ENCODE data around the gene MAP3K4. TPM values are rescaled to one million over a fixed set of nuclear protein-coding genes. Genes with fewer than 3 reads are reported as not detected.

MAP3K4 gene
- total and polyA plus RNA-seq, 9 donors, result 15.6 to 52.3 (median 38.6) TPM

- no peaks in the 10 kb centered on the region for H3K27me3 ChIP-seq
- no peak for TF ChIP-seq POLR2A (IDR thresholded peaks at IDR 0.05)
- TF ChIP-seq, protein P1, sequence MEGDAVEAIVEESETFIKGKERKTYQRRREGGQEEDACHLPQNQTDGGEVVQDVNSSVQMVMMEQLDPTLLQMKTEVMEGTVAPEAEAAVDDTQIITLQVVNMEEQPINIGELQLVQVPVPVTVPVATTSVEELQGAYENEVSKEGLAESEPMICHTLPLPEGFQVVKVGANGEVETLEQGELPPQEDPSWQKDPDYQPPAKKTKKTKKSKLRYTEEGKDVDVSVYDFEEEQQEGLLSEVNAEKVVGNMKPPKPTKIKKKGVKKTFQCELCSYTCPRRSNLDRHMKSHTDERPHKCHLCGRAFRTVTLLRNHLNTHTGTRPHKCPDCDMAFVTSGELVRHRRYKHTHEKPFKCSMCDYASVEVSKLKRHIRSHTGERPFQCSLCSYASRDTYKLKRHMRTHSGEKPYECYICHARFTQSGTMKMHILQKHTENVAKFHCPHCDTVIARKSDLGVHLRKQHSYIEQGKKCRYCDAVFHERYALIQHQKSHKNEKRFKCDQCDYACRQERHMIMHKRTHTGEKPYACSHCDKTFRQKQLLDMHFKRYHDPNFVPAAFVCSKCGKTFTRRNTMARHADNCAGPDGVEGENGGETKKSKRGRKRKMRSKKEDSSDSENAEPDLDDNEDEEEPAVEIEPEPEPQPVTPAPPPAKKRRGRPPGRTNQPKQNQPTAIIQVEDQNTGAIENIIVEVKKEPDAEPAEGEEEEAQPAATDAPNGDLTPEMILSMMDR (IDR thresholded peaks at IDR 0.05), result no peak
- TF ChIP-seq EP300 (IDR thresholded peaks at IDR 0.05), result no peak
- 29 to 43% (median 34%) methylated on average over 2 of the region's 2 CpGs for WGBS, 3 donors
- DNase-seq, result no peak
- no peak overlapping the region for H3K27ac ChIP-seq
- intact Hi-C loops (cut with DNase I), result no loop called here
- no peaks in the 10 kb centered on the region for H3K36me3 ChIP-seq
- no peaks in the 10 kb centered on the region for H3K4me1 ChIP-seq (ENCODE audit: insufficient read depth)
- H3K9me3 ChIP-seq, result no peaks in the 10 kb centered on the region
- no peak overlapping the region for H3K4me3 ChIP-seq
These were observed 42.0 kb upstream of the MAP3K4 start for GRCh38 chr6:160949531-160949930.

DNA sequence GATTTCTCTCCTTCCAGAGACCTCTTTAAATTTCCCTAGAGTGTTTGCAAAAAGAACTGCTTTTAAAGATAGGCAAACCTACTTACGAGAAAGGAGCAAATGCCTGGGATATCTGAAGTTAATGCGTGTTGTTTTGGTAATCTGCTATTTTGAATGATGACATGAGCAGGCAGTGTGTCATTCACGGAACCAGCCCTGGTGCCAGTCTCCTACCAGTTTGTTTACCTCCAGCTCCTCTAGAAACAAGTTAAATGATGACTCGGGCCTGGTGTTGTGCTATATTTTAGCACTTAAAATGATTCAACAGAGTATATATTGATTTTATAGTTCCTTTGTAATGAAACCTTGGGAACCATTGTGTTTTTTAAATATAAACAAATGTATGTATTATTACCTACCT is 41.1 kb upstream of the MAP3K4 start:
- H3K27me3 ChIP-seq, result no peaks in the 10 kb centered on the region
- no peak overlapping the region for H3K27ac ChIP-seq
- TF ChIP-seq EP300 (IDR thresholded peaks at IDR 0.05) (no peak), POLR2A (IDR thresholded peaks at IDR 0.05) (no peak)
- TF ChIP-seq, protein P1 (IDR thresholded peaks at IDR 0.05), result no peak
- no peaks in the 10 kb centered on the region for H3K9me3 ChIP-seq
- no peaks in the 10 kb centered on the region for H3K36me3 ChIP-seq
- intact Hi-C loops (cut with DNase I), result no loop called here
- DNase-seq, result no peak
- 10 to 16% (median 11%) methylated on average over 4 of the region's 4 CpGs for WGBS, 3 donors
- no peaks in the 10 kb centered on the region for H3K4me1 ChIP-seq (ENCODE audit: insufficient read depth)
- H3K4me3 ChIP-seq, result no peak overlapping the region

DNA sequence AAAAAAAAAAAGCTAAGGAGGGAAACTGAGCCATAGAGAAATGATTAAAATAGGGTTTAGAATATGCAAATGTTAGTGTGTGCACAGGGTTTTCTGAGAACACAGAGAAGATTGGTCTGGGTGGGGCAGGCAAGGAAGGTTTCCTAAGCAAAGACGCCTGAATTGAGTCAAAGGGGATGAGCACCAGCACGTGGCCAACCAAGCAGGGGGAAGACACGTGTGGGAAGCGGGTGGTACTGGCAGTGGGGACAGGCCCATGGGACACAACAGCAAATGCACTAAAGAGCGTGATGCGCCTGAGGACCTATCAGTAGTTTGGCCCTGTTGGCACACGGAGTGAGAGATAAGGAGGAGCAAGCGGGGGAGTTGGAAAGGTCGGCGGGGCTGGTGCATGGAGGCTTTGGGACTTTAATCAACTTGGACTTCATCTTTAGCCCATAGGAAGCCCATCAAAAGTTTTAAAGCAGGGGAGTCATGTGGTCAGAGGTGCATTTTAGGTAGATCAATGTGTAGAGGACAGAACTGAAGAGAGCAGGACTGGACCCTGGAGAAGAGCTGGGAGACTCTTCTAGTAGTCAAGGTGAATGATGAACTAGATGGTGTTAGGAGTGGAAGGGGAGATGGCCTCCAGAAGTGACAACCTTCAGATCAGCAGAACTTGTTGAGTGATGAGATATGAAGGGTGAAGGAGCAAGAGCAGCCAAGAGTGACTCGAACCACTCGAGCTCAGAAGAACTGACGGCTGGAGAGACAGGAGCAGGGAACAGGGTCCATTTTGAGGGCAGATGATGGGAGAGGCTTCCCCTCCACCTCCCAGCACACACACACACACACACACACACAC is 40.2 kb upstream of the MAP3K4 start:
- no peaks in the 10 kb centered on the region for H3K36me3 ChIP-seq
- intact Hi-C loops (cut with DNase I), result no loop called here
- H3K27me3 ChIP-seq, result no peaks in the 10 kb centered on the region
- H3K4me3 ChIP-seq, result no peak overlapping the region
- WGBS, 3 donors, result 92 to 94% (median 92%) methylated on average over 13 of the region's 13 CpGs
- DNase-seq, result no peak
- H3K27ac ChIP-seq, result no peak overlapping the region
- TF ChIP-seq EP300 (IDR thresholded peaks at IDR 0.05), result no peak
- no peak for TF ChIP-seq POLR2A (IDR thresholded peaks at IDR 0.05)
- TF ChIP-seq, protein P1 (IDR thresholded peaks at IDR 0.05), result no peak
- no peaks in the 10 kb centered on the region for H3K4me1 ChIP-seq (ENCODE audit: insufficient read depth)
- no peaks in the 10 kb centered on the region for H3K9me3 ChIP-seq

DNA sequence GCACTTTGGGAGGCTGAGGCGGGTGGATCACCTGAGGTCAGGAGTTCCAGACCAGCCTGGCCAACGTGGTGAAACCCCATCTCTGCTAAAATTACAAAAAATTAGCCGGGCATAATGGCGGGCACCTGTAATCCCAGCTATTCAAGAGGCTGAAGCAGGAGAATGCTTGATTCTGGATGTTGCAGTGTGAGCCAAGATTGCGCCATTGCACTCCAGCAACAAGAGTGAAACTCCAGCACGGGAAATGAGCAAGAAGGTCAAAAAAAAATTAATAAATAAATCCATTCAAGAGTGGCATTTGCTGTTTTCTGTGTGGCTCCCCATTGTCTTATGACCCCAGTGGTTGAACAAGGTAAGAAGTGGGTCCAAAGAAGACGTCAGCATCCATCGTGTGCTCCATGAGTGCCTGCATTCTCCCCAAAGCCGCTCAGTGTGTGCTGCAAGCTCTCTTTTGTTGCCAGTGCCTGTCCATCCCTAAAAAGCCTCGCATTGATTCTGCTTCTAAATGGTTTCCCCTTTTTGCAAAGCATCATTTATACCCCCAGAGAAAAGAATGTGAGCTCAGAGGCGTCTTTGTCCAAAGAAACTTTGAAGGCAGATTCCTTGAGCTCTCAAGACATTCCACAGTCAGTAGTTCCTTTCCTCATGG is 38.8 kb upstream of the MAP3K4 start:
- H3K9me3 ChIP-seq, result no peaks in the 10 kb centered on the region
- H3K4me1 ChIP-seq (ENCODE audit: insufficient read depth), result no peaks in the 10 kb centered on the region
- intact Hi-C loops (cut with DNase I), result no loop called here
- no peaks in the 10 kb centered on the region for H3K36me3 ChIP-seq
- no peak for TF ChIP-seq POLR2A (IDR thresholded peaks at IDR 0.05)
- TF ChIP-seq EP300 (IDR thresholded peaks at IDR 0.05), result no peak
- TF ChIP-seq, protein P1 (IDR thresholded peaks at IDR 0.05), result no peak
- H3K27me3 ChIP-seq, result no peaks in the 10 kb centered on the region
- 73 to 84% (median 81%) methylated on average over 11 of the region's 11 CpGs for WGBS, 3 donors
- no peak for DNase-seq
- H3K4me3 ChIP-seq, result no peak overlapping the region
- H3K27ac ChIP-seq, result no peak overlapping the region

All from ovary (tissue), 9 donors.